SK-N-SH treated with all-trans-retinoic acid at 6 μM for 48 hours (cell line): ENCODE results near the gene POLR2C.

Experiments used
- ATAC-seq: fragments of 200-7000 bp; cut with Tn5 transposase; 3 replicates; pipeline ENCODE4 v1.9.1; 2020; ENCODE audit warnings: mild to moderate bottlenecking, moderate library complexity
- ARNTL ChIP-seq: fragments of 450-650 bp; formaldehyde crosslinking; IDR thresholded peaks from 2 replicates; pipeline ENCODE4 v1.5.0; 2020; ENCODE audit warnings: low read depth, mild to moderate bottlenecking, moderate library complexity, borderline replicate concordance
- BACH2 ChIP-seq: fragments of 250-450 bp; sonication (Bioruptor Pico); IDR thresholded peaks from 2 replicates; pipeline ENCODE4 v1.9.0; 2021; ENCODE audit warnings: mild to moderate bottlenecking, borderline replicate concordance
- CSDC2 ChIP-seq: fragments of 250-450 bp; sonication (Bioruptor Pico); IDR thresholded peaks from 2 replicates; pipeline ENCODE4 v1.5.0; 2020; ENCODE audit warnings: mild to moderate bottlenecking, moderate library complexity
- ESRRG ChIP-seq: fragments of 250-450 bp; sonication (Bioruptor Pico); IDR thresholded peaks from 2 replicates; pipeline ENCODE4 v1.6.1; 2021; ENCODE audit warnings: mild to moderate bottlenecking
- GLIS3 ChIP-seq: fragments of 250-450 bp; sonication (Bioruptor Pico); IDR thresholded peaks from 2 replicates; pipeline ENCODE4 v1.5.0; 2020; ENCODE audit warnings: mild to moderate bottlenecking, moderate library complexity
- ISL1 ChIP-seq: fragments of 250-450 bp; sonication (Bioruptor Pico); IDR thresholded peaks from 2 replicates; pipeline ENCODE4 v2.1.2; 2022; ENCODE audit warnings: mild to moderate bottlenecking, moderate library complexity
- OSR1 ChIP-seq: fragments of 250-450 bp; sonication (Bioruptor Pico); IDR thresholded peaks from 2 replicates; pipeline ENCODE4 v1.8.0; 2022; ENCODE audit warnings: moderate library complexity, mild to moderate bottlenecking, inconsistent platforms
- PPARA ChIP-seq: fragments of 250-450 bp; sonication (Bioruptor Pico); IDR thresholded peaks from 2 replicates; pipeline ENCODE4 v1.5.0; 2020; ENCODE audit warnings: mild to moderate bottlenecking, borderline replicate concordance
- RARB ChIP-seq: fragments of 250-450 bp; sonication (Bioruptor Pico); IDR thresholded peaks from 2 replicates; pipeline ENCODE4 v1.8.0; 2021; ENCODE audit warnings: mild to moderate bottlenecking, moderate library complexity
- SNAI2 ChIP-seq: fragments of 250-450 bp; sonication (Bioruptor Pico); IDR thresholded peaks from 2 replicates; pipeline ENCODE4 v1.5.0; 2020; ENCODE audit warnings: mild to moderate bottlenecking, moderate library complexity
- TCF4 ChIP-seq: fragments of 250-450 bp; sonication (Bioruptor Pico); IDR thresholded peaks from 2 replicates; pipeline ENCODE4 v1.8.0; 2021; ENCODE audit warnings: mild to moderate bottlenecking, moderate library complexity, borderline replicate concordance
- TOX ChIP-seq: fragments of 250-450 bp; sonication (Bioruptor Pico); IDR thresholded peaks from 2 replicates; pipeline ENCODE4 v1.8.0; 2021; ENCODE audit warnings: mild to moderate bottlenecking, moderate library complexity, borderline replicate concordance
- ZC3H10 ChIP-seq: fragments of 250-450 bp; sonication (Bioruptor Pico); IDR thresholded peaks from 2 replicates; pipeline ENCODE4 v1.5.1; 2021; ENCODE audit warnings: mild to moderate bottlenecking, moderate library complexity
- ZFP3 ChIP-seq: fragments of 250-450 bp; sonication (Bioruptor Pico); IDR thresholded peaks from 2 replicates; pipeline ENCODE4 v1.5.0; 2020; ENCODE audit warnings: mild to moderate bottlenecking, moderate library complexity
- ZFP30 ChIP-seq: fragments of 450-650 bp; formaldehyde crosslinking; IDR thresholded peaks from 2 replicates; pipeline ENCODE4 v1.5.0; 2022; ENCODE audit warnings: mild to moderate bottlenecking, moderate library complexity
- ZNF565 ChIP-seq: fragments of 450-650 bp; formaldehyde crosslinking; conservative IDR thresholded peaks from 2 replicates; pipeline ENCODE4 v1.5.0; 2020; ENCODE audit warnings: low read depth, mild to moderate bottlenecking, moderate library complexity
- ZNF70 ChIP-seq: fragments of 450-650 bp; formaldehyde crosslinking; IDR thresholded peaks from 2 replicates; pipeline ENCODE4 v1.5.0; 2020; ENCODE audit warnings: mild to moderate bottlenecking, moderate library complexity
- ZNF8 ChIP-seq: fragments of 450-650 bp; formaldehyde crosslinking; IDR thresholded peaks from 2 replicates; pipeline ENCODE4 v1.5.0; 2020; ENCODE audit warnings: mild to moderate bottlenecking, moderate library complexity
- TF ChIP-seq, protein P1 (sequence below): fragments of 250-450 bp; sonication (Bioruptor Pico); IDR thresholded peaks from 2 replicates; pipeline ENCODE4 v1.8.0; 2020; ENCODE audit warnings: mild to moderate bottlenecking, moderate library complexity, borderline replicate concordance
- TF ChIP-seq, protein P2 (sequence below): fragments of 250-450 bp; sonication (Bioruptor Pico); IDR thresholded peaks from 2 replicates; pipeline ENCODE4 v1.5.1; 2021; ENCODE audit warnings: mild to moderate bottlenecking, moderate library complexity
- TF ChIP-seq, protein P3 (sequence below): fragments of 250-450 bp; sonication (Bioruptor Pico); IDR thresholded peaks from 2 replicates; pipeline ENCODE4 v1.5.0; 2020; ENCODE audit warnings: mild to moderate bottlenecking, moderate library complexity
- TF ChIP-seq, protein P4 (sequence below): fragments of 250-450 bp; sonication (Bioruptor Pico); IDR thresholded peaks from 2 replicates; pipeline ENCODE4 v1.5.1; 2020; ENCODE audit warnings: low read depth, mild to moderate bottlenecking, moderate library complexity

POLR2C gene

DNA sequence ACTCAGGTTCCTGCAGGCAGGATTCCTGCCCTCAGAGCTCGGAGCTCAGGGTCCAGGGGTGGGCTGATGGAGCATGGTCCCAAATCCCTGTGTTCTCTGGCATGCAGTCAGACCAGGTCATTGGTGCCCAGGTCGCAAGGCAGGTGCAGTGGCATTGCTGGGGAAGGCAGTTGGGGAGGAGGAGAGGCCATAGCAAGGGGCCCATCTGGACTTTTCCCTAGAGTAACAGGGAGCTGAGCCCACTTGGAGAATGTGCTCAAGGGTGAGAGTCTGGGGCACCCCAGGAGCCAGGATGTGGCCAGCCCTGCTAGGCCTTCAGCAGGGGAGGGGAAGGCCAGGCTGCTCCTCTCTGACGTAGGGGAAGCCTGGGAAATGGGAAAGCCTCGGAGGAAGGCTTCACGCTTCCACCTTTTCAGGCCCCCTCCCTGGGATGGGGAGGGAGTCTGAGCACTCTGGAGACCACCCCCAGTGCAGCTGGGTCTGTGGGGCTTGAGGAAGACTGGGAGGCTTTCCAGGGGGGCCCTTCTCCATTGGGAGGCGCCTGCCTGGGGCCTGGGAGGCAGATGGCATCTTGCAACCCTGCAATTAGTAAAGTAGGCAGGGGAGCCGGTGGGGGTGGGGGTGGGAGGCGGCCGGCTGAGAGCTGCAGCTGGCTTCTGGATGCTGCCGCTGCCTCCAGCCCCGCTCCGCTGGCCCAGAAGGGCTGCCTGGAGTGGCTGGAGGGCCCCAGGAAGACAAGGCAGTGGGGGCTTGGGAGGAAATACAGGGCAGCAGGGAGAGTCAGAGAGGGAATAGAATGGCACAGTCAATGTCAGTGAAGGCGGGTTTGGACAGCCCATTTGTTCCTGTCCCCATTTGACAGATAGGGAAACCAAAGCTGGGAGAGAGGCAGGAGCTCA is 44.9 kb downstream of the POLR2C start:
- TF ChIP-seq ZFP3 (CRISPR knock-in tag): peak; percentile 54; the same call in 1 of the 2 replicates
- TF ChIP-seq, protein P1, sequence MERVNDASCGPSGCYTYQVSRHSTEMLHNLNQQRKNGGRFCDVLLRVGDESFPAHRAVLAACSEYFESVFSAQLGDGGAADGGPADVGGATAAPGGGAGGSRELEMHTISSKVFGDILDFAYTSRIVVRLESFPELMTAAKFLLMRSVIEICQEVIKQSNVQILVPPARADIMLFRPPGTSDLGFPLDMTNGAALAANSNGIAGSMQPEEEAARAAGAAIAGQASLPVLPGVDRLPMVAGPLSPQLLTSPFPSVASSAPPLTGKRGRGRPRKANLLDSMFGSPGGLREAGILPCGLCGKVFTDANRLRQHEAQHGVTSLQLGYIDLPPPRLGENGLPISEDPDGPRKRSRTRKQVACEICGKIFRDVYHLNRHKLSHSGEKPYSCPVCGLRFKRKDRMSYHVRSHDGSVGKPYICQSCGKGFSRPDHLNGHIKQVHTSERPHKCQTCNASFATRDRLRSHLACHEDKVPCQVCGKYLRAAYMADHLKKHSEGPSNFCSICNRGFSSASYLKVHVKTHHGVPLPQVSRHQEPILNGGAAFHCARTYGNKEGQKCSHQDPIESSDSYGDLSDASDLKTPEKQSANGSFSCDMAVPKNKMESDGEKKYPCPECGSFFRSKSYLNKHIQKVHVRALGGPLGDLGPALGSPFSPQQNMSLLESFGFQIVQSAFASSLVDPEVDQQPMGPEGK (CRISPR knock-in tag): no peak
- peak; percentile 8; the same call in 2 of the 3 replicates for ATAC-seq

DNA sequence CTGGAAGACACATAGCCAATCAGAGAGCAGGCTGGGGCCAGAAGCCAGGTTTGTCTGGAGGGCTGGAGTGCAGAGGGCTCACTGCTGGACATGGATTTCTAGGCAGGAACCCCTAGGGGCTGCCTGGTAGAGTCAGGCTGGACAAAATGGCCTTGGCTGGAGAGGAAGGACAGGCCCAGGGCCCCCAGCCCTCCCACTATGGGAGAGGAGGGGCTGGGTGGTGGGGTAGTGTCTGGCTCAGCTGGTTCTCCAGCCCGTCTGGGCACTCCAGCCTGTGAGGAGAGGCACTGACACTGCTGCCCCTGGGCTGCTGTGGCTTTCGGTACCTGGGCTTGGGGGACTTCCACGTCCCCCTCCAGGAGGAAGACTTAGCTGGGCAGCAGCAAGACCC is 45.6 kb downstream of the POLR2C start:
- ATAC-seq: peak; percentile 25
- TF ChIP-seq, protein P2, sequence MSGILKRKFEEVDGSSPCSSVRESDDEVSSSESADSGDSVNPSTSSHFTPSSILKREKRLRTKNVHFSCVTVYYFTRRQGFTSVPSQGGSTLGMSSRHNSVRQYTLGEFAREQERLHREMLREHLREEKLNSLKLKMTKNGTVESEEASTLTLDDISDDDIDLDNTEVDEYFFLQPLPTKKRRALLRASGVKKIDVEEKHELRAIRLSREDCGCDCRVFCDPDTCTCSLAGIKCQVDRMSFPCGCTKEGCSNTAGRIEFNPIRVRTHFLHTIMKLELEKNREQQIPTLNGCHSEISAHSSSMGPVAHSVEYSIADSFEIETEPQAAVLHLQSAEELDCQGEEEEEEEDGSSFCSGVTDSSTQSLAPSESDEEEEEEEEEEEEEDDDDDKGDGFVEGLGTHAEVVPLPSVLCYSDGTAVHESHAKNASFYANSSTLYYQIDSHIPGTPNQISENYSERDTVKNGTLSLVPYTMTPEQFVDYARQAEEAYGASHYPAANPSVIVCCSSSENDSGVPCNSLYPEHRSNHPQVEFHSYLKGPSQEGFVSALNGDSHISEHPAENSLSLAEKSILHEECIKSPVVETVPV: no peak
- TF ChIP-seq, protein P3, sequence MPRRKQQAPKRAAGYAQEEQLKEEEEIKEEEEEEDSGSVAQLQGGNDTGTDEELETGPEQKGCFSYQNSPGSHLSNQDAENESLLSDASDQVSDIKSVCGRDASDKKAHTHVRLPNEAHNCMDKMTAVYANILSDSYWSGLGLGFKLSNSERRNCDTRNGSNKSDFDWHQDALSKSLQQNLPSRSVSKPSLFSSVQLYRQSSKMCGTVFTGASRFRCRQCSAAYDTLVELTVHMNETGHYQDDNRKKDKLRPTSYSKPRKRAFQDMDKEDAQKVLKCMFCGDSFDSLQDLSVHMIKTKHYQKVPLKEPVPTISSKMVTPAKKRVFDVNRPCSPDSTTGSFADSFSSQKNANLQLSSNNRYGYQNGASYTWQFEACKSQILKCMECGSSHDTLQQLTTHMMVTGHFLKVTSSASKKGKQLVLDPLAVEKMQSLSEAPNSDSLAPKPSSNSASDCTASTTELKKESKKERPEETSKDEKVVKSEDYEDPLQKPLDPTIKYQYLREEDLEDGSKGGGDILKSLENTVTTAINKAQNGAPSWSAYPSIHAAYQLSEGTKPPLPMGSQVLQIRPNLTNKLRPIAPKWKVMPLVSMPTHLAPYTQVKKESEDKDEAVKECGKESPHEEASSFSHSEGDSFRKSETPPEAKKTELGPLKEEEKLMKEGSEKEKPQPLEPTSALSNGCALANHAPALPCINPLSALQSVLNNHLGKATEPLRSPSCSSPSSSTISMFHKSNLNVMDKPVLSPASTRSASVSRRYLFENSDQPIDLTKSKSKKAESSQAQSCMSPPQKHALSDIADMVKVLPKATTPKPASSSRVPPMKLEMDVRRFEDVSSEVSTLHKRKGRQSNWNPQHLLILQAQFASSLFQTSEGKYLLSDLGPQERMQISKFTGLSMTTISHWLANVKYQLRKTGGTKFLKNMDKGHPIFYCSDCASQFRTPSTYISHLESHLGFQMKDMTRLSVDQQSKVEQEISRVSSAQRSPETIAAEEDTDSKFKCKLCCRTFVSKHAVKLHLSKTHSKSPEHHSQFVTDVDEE (CRISPR knock-in tag): no peak
- TF ChIP-seq ZNF565 (no peak), CSDC2 (CRISPR knock-in tag) (no peak), GLIS3 (CRISPR knock-in tag) (no peak), PPARA (CRISPR knock-in tag) (no peak), ZC3H10 (no peak), ESRRG (CRISPR knock-in tag) (no peak), SNAI2 (CRISPR knock-in tag) (no peak), OSR1 (no peak), RARB (CRISPR knock-in tag) (no peak), ISL1 (no peak), TOX (CRISPR knock-in tag) (no peak), ZNF8 (CRISPR knock-in tag) (no peak), TCF4 (CRISPR knock-in tag) (no peak)
- TF ChIP-seq, protein P4, sequence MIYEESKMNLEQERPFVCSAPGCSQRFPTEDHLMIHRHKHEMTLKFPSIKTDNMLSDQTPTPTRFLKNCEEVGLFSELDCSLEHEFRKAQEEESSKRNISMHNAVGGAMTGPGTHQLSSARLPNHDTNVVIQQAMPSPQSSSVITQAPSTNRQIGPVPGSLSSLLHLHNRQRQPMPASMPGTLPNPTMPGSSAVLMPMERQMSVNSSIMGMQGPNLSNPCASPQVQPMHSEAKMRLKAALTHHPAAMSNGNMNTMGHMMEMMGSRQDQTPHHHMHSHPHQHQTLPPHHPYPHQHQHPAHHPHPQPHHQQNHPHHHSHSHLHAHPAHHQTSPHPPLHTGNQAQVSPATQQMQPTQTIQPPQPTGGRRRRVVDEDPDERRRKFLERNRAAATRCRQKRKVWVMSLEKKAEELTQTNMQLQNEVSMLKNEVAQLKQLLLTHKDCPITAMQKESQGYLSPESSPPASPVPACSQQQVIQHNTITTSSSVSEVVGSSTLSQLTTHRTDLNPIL (CRISPR knock-in tag): no peak
- TF ChIP-seq, protein P1 (CRISPR knock-in tag): no peak

DNA sequence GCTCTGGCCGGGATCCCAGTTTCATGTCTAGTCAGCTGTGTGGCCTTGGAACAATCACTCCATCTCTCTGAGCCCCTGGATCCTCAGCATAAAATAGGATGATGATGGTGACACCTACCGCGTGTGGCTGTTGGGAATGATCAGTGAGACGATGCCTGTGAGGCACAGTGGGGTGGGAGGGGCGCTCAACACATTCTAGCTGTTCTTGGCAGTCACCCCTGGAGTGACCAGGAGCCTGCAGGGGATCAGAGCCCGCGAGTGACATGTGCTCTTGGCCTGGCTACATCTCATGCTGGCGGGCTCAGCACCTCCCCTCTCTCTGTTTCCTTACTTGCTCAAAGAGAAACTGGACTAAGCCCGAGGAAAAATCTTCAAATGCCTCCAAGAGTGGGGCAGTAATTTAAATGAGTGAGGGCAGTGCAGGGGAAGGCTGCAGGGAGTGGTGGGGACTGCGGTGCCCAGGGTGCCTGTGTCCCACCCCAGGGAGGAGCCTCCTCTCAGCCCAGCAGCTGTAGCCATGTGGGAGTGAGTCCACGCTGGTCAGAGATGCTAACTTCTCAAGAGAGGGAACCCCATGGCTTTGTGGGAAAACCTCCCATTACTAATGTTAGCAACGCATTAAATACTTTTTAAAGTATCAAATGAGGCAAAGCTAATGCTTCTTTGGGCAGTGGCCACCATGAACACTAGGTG is 46.9 kb downstream of the POLR2C start:
- ATAC-seq: peak; percentile 20; the same call in 2 of the 3 replicates
- TF ChIP-seq, protein P1 (CRISPR knock-in tag): no peak
- TF ChIP-seq, protein P2: no peak
- TF ChIP-seq ZFP3 (CRISPR knock-in tag): no peak
- no peak for TF ChIP-seq ZNF565
- no peak for TF ChIP-seq ZFP30
- TF ChIP-seq BACH2 (CRISPR knock-in tag): no peak
- TF ChIP-seq ARNTL: no peak
- no peak for TF ChIP-seq ISL1
- no peak for TF ChIP-seq ESRRG (CRISPR knock-in tag)
- TF ChIP-seq ZNF70 (CRISPR knock-in tag): no peak
- no peak for TF ChIP-seq RARB (CRISPR knock-in tag)
